ENCODE results near the gene SORCS1. TPM values are rescaled to one million over a fixed set of nuclear protein-coding genes. Genes with fewer than 3 reads are reported as not detected.

The SORCS1 gene
- polyA plus RNA-seq, 1 donor (not counting 4 experiments of a cell fraction or from before 2014, with no cell fraction given) = not detected

DNA sequence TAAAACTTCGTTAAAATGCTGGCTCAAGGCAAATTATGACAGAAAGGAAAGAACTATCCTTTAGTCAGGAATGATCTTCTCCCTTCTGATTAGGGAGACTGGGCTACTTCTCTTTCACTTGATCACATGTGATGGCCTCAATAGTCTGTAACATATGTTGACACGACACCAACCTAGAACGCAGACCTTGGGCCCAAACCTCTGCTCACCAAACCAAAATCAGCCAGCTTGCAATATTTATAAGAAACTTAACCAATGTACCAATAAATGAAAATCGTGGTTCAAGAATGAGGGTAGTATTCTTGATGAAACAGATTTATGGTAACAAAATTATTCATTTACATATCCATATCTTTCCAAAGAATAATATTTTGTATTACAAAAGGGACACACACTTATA lies 361.6 kb downstream of the SORCS1 start:
- no peak for FAIRE-seq
- no peaks in the 10 kb centered on the region for H3K27me3 ChIP-seq (ENCODE audit: control insufficient read depth, extremely low read depth, insufficient read depth, low read length)
- no peak overlapping the region for H3K27ac ChIP-seq (ENCODE audit: control insufficient read depth, insufficient read depth, low read length)
- no peaks in the 10 kb centered on the region for H3K9me1 ChIP-seq (ENCODE audit: control insufficient read depth, extremely low read depth, insufficient read depth, low read length)
- no peak for TF ChIP-seq EZH2 (IDR thresholded peaks at IDR 0.05; ENCODE audit: low read length)
- TF ChIP-seq, protein P1, sequence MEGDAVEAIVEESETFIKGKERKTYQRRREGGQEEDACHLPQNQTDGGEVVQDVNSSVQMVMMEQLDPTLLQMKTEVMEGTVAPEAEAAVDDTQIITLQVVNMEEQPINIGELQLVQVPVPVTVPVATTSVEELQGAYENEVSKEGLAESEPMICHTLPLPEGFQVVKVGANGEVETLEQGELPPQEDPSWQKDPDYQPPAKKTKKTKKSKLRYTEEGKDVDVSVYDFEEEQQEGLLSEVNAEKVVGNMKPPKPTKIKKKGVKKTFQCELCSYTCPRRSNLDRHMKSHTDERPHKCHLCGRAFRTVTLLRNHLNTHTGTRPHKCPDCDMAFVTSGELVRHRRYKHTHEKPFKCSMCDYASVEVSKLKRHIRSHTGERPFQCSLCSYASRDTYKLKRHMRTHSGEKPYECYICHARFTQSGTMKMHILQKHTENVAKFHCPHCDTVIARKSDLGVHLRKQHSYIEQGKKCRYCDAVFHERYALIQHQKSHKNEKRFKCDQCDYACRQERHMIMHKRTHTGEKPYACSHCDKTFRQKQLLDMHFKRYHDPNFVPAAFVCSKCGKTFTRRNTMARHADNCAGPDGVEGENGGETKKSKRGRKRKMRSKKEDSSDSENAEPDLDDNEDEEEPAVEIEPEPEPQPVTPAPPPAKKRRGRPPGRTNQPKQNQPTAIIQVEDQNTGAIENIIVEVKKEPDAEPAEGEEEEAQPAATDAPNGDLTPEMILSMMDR (optimal IDR thresholded peaks at IDR 0.05 in 1 of 3, IDR thresholded peaks at IDR 0.05 in 1 of 3, conservative IDR thresholded peaks at IDR 0.05 in 1 of 3; ENCODE audit: extremely low read depth in 1 of 3, insufficient read depth in 2 of 3, low read length in 3 of 3) = no peak
- dilution Hi-C loops (cut with MboI; ENCODE audit: extremely low pct_ligation_motif_present, low sequenced_read_pairs) = no loop called here
- no peak overlapping the region for H3K4me3 ChIP-seq (ENCODE audit: control insufficient read depth in 2 of 3, extremely low read depth in 1 of 3, insufficient read depth in 2 of 3, low read depth in 1 of 3, low read length in 3 of 3)
- no peak overlapping the region for H2AFZ ChIP-seq (ENCODE audit: control insufficient read depth, low read length)
- no peaks in the 10 kb centered on the region for H3K4me1 ChIP-seq (ENCODE audit: control insufficient read depth, extremely low read depth, insufficient read depth, low read length)
- no peaks in the 10 kb centered on the region for H3K79me2 ChIP-seq (ENCODE audit: control insufficient read depth, insufficient read depth, low read length)
- H3K9me3 ChIP-seq (ENCODE audit: control insufficient read depth, low read depth, low read length) = no peaks in the 10 kb centered on the region
- no peaks in the 10 kb centered on the region for H3K36me3 ChIP-seq (ENCODE audit: control insufficient read depth in 2 of 2, extremely low read depth in 1 of 2, insufficient read depth in 2 of 2, low read length in 2 of 2)
- no peak for DNase-seq (ENCODE audit: low read depth, low spot score)
- H3K4me2 ChIP-seq (ENCODE audit: control insufficient read depth, extremely low read depth, insufficient read depth, low read depth, low read length) = no peak overlapping the region
- H4K20me1 ChIP-seq (ENCODE audit: control insufficient read depth, extremely low read depth, insufficient read depth, low read length) = no peaks in the 10 kb centered on the region
- no peak overlapping the region for H3K9ac ChIP-seq (ENCODE audit: control insufficient read depth, extremely low read depth, insufficient read depth, low read length)

DNA sequence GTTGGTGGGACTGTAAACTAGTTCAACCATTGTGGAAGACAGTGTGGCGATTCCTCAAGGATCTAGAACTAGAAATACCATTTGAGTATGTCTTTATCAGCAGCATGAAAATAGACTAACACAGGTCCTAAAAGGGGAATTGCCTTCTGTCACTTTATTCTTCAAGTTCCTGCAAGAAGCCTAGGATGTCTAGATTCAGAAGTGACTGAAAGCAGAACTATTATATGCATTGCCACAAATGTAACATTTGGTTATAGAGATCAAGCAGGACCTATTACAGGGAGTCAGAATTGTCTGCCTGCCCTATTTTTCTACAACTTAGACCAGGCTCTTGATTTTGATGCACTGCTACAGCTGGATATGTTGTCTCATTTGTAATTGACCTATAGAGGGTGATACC lies 364.7 kb downstream of the SORCS1 start:
- Histone ChIP-seq H3K36me3 (ENCODE audit: control insufficient read depth in 2 of 2, extremely low read depth in 1 of 2, insufficient read depth in 2 of 2, low read length in 2 of 2) (no peaks in the 10 kb centered on the region), H4K20me1 (ENCODE audit: control insufficient read depth, extremely low read depth, insufficient read depth, low read length) (no peaks in the 10 kb centered on the region), H3K9me1 (ENCODE audit: control insufficient read depth, extremely low read depth, insufficient read depth, low read length) (no peaks in the 10 kb centered on the region), H3K9me3 (ENCODE audit: control insufficient read depth, low read depth, low read length) (no peaks in the 10 kb centered on the region), H3K4me2 (ENCODE audit: control insufficient read depth, extremely low read depth, insufficient read depth, low read depth, low read length) (no peak overlapping the region), H3K9ac (ENCODE audit: control insufficient read depth, extremely low read depth, insufficient read depth, low read length) (no peak overlapping the region), H3K4me1 (ENCODE audit: control insufficient read depth, extremely low read depth, insufficient read depth, low read length) (no peaks in the 10 kb centered on the region), H3K79me2 (ENCODE audit: control insufficient read depth, insufficient read depth, low read length) (no peaks in the 10 kb centered on the region), H3K27me3 (ENCODE audit: control insufficient read depth, extremely low read depth, insufficient read depth, low read length) (no peaks in the 10 kb centered on the region), H3K27ac (ENCODE audit: control insufficient read depth, insufficient read depth, low read length) (no peak overlapping the region), H2AFZ (ENCODE audit: control insufficient read depth, low read length) (no peak overlapping the region), H3K4me3 (ENCODE audit: control insufficient read depth in 2 of 3, extremely low read depth in 1 of 3, insufficient read depth in 2 of 3, low read depth in 1 of 3, low read length in 3 of 3) (no peak overlapping the region)
- dilution Hi-C loops (cut with MboI; ENCODE audit: extremely low pct_ligation_motif_present, low sequenced_read_pairs) = no loop called here
- DNase-seq (ENCODE audit: low read depth, low spot score) (no peak), FAIRE-seq (no peak)
- TF ChIP-seq, protein P1 (optimal IDR thresholded peaks at IDR 0.05 in 1 of 3, IDR thresholded peaks at IDR 0.05 in 1 of 3, conservative IDR thresholded peaks at IDR 0.05 in 1 of 3; ENCODE audit: extremely low read depth in 1 of 3, insufficient read depth in 2 of 3, low read length in 3 of 3) = no peak
- no peak for TF ChIP-seq EZH2 (IDR thresholded peaks at IDR 0.05; ENCODE audit: low read length)

All from keratinocyte (primary cell).